GM18498 (cell line): Measurements from ENCODE around the gene MOB3B.

Source experiments
- ATAC-seq: cut with Tn5 transposase; IDR thresholded peaks from one replicate; pipeline ENCODE4 v1.9.1; 2021; ENCODE audit warnings: mild to moderate bottlenecking, moderate library complexity; ENCODE audit not compliant: unreplicated experiment

The MOB3B gene

DNA sequence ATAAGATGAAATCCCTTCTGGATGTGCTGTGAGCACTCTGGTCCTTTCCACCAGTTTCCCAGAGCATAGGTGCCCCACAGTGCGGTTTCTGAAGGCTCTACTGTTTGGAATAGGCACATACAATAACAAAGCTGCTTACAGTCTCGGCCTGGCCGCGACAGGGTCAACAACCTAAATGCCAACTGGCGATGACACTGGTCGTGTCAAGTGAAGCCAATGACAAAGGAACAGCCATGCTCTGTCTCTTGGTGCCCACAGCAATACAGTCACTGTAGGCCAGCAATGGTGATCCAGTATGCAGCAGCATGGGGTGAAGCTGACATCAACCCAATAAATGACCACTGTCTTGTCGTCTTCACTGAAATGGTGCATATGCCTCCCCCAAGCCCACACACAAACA, 184.8 kb downstream of the MOB3B start:
- ATAC-seq, result no peak

DNA sequence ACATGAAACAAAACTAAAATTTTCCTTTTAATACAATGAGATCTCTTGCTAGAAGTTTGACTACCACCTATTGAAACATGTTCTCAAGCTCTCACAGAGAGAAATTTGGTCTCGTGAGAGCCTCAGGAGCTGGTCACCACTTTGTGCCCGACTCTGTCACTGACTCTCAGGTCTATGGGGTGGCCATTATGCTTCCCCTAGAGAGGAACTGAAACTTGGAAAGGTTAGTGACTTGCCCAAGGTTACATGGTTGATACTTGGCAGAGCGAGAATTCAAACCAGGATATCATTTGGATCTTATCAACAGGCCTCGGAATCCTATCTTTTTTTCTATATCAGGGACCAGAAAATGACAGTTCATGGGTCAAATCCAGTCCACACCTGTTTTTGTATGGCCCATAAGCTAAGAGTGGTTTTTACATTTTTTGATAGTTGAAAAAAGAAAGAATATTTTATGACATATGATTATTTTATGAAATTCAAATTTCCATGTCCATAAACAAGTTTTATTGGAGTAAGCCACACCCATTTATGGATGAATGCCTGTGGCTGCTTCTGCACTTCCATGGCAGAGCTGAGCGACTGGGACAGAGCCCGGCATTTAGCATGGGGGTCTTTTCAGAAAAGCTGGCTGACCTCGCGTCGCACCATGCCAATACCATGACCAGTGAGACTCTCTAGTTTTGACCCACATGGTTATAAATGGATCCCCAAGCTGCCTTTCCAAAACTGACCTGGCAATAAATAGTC, 187.9 kb downstream of the MOB3B start:
- no peak for ATAC-seq

DNA sequence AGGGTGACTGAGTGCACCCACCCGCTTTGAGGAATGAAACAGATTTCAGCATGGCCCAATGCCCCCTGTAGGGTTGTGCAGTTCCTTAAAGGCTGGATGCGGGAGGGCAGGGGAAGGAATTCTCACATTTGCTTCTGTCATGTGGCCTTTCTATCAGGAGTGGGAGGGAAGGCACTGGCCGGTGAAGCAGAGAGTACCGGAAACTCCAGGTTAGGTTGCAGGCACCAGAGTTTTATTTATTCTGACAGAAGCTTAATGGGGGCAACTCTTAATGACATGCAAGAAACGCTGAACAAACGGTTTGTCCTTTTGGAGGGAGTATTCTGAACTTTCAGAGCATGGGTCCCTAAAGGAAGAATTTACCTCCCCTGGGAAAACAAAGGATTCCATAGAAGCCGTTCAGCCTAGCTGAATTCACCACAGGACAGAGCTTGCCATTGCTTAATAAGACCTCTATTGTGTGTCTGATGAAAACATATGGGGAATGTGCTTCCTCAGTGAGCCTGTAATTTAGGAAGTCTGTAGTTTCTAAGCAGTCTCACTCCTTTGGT, 188.6 kb downstream of the MOB3B start:
- no peak for ATAC-seq

DNA sequence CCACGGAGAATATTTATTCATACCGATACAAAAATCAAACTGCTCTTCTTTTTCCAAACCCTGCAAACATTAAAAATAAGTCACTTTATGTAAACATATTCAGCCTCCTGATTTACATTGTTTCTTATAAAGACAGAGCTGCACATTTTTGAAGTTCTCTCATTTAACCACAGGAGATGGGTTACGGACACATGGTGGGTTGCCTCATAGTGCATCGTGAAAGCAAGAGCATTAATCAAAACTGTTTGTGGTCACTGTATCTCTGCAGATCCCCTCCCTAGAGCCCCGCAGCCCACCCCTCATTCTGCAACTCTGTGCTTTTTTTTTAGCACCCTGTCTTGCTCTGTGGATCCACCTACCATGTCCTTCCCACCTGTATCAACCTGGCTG, 189.3 kb downstream of the MOB3B start:
- ATAC-seq, result no peak

DNA sequence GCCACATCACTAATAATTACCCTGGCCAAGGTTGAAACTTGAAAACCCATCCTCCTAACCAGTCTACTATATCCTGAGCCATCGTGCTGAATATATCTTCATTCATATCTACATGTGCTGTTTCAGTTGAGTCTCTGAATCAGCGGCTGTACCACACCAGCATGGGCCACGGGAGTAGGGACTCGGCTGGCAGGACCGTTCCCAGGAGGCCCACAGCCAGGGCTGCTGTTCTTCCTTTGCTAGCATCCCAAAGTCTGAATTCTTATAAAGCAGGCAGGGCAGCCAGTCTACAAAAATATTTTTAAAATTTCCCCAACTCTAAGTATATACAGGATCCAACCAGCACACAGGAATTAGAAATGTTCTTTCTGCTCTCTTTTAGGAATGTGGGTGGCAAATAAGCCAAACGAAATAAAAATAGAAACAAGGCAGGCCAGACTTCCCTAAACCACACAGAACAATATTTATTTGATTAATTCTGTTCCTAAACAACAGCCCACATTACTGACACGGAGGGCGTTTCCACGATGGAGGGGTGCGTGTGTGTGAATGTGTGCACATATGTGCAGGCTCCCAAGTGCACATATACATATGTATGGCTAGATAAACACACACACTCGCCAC, 189.8 kb downstream of the MOB3B start:
- ATAC-seq, result no peak

DNA sequence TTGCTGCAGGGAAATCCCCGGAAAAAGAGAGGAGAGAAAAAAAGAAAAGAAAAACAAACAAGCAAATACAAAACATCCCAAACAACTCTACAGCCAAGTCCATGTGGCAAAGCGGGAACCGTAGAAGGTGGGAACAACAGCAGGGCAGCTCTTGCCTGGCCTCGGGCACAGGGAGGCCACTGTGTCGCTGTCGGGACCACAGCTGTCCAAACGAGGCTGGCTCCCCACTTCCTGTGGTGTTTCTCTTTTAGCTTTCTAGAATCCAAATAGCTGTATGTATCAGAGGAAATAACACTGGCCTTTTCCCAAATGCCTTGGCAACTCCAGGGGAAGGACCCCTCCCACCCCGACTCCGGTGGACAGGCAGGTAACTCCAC, 191.1 kb downstream of the MOB3B start:
- no peak for ATAC-seq

DNA sequence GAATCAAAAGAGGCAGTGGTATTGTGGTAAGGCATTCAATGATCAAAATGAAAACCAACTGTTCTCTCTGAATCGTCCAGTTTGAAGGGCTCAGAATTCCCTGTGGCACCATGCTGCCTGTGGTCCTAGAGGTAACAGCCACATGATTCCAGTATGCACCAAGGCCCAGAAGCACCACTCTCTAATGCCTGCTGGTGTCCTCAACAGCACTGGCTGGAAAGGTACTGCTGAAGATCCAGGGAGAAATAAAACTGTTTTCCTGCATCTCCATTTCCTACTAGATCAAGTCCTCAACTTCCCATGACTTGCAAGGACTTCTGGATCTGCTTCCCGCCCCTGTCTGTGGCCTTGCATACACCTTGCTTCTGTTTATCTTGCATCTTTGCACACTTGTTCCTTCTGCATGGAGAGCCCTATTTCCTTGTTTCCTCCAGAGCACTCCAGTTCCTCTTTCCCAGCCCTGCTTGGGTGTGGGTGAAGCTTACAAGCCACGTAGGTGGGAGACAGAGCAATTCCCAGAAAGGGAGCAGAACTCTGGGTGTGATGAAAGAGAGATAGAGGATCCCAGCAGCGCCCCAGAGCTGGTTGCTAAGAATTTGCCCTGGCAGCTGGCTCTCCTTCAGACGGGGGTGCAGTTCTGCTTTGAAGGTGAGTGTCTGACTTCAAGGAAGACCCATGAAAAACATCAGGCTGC, 191.6 kb downstream of the MOB3B start:
- no peak for ATAC-seq

DNA sequence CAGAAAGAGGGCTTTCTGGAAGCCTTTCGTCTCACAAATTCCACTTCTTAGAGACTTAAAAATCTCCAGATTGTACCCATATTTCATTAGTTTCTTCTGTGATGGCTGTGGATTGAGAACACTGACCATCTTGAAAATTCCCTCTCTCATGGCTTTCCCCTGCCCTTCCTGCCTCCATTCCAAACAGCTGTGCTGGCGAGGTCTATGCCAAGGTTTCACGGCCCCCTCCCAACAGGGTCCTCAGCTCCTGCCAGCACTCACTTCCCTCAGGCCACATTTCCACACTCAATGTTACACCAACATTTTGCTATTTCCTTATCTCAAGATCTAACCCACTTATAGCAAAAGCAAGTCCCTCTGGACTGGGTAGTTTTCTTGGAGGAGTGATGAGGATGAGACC, 192.4 kb downstream of the MOB3B start:
- ATAC-seq, result no peak

DNA sequence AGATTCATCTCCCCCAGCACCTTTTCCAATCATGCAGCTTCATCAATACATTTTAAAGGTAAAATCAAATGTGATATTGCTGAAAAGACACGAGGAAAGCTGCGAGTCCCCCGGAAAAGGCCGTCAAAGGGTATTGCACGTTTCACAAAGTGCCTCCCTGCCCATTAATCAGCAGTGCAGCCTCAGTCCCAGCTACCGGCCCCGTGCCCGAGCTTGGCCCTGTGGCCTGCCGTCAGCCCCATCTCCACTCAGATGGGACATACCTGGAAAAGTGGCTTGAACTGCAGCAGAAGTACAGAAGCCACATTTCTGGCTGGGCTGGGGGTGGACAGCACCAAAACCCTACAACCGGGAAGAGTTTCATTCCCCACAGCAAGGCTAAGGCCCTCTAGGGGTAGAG, 192.8 kb downstream of the MOB3B start:
- ATAC-seq, result no peak

DNA sequence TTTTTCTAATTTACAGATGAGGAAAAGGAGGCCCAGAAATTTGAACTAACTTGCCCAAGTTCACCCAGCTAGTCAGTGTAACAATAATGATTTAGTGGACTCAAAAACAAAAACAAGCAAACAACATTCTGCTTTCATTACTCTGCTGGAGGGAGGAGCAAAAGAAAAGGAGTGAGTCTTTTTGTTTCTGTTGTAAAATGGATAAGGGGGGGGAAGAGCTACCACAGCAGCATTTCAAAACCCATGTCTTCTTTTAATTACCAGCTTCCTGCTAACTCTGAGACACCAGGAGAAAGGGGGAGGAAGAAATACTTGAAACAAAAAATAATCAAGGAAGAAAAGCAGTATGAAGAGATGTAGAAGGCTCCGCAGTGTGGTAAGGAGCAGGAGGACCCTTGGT, 193.5 kb downstream of the MOB3B start:
- ATAC-seq, result no peak

DNA sequence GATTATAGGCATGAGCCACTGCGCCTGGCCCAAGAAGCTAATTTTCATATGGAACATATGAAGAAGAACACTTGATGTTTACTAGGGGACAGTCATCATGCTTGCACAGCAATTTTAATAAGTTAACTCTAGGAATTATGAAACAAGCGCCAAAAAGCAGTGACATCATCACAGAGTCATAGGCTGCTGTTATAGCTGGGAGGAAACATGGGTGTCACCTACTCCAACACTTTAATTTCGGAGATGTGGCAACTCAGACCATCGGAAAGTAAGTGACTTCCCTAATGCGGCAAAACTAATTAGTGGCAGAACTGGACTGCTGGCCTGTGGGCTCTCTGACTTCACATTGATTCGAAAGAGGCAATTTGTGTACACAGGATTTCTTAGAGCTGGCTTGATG, 194.5 kb downstream of the MOB3B start:
- no peak for ATAC-seq

DNA sequence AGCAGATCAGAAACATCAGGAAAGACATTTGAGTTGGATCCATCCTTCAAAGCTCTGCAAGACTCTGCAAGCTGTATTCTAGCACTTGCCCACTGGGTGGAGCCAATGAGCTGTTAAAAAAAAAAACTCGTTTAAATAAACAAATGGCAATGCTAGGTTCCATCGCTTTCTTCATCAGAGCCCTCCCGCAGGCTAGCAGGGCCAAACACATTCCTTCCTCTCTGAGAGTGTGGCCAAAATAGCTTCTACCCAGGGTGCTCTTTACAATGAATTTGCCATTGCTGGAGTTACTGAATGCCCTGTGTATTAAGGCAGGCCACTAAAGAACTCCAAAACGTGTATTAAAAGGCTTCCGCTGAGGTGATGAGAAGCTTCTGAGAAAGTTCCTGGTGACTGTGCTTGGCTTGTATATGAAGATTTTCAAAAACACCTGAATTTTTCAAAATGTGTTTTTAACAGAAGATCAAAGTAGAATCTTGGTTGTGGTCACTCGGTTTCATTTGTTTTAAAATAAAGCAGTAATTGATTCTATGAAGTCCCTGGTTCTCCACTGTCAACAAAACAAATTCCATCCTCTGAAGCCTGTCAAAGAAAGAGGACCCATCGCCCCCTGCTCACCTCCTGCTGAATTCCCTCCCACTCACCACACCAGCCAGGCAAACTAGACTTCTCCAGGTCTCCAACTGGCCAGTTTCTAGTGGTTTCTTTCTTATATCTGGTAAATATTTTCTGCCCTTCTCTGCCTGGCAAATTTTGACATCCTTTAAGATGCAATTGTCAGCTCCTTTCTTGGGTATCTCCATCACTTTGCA, 196.2 kb downstream of the MOB3B start:
- ATAC-seq, result peak; percentile 80

DNA sequence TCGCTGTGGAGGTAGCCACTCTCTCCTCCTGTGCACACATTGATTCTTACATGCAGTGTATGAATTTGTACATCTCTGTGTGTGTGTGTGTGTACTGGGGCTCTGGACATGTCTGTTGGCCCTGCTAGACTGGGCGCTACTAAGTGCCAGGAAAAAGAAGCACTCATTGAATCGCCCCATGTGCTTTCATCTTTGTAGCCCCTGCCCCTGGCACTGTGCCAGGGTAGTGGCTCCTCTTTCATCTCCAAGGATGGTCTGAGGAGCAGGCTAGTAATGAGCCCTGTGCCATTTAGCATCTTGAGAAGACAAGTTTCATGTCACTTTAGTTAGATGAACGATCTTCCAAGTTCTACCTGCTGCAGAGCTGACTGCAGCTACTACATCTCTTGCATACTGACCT, 198.2 kb downstream of the MOB3B start:
- ATAC-seq, result no peak

DNA sequence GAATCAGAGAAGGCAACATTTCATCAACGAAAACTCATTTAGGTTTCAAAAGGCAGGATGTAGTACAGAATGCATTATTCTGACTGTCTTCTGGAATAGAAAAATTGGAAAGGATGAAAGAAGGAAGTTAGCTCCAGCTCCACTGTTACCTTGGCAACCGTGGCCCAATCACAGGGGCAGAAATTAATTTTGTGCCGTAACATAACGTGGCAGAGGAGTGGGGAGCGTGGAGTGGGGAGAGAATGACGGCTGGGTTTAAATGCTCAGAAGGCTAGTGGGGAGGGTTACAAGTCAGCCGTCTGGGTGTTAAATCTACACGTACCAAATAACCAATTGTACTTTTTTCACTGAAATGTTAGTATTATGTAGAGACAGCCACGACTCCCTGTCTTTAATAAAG, 200.3 kb downstream of the MOB3B start:
- no peak for ATAC-seq

DNA sequence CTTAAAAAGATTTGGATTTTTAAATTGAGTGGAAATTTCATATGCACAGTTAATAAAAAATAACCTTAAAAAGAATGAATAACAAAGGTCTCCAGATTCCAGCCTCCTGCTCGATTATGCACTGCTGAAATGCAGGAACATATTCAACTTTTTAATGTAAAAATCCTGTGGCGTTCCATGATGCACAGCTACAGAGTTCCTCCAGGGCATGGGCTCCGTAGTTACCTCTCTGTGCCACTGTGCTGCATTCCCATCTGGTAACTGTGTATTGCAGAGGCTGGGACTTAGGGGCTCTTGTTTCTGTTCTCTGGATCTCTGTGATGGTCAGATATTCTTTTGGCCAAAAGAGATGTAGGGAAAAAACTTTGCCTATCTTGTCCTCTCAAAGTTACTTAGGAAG, 201.1 kb downstream of the MOB3B start:
- no peak for ATAC-seq

DNA sequence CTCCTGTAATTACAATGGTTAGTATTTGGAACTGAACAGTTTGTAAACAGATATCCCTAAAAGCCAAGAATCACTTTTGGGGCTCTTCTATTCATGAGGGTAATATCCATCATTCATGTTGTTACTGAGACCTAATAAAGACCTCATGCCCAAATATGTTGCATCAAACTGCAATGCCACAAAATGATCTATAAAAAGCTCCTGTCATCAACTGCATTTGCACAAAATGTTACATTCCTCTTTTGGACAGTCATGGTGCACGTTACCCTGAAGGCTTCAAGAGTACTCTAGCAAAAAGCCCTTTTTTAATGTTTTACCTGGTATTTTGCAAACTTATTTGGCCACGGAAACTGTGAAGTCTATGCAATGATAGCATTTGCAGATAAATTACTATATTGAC, 218.4 kb downstream of the MOB3B start:
- ATAC-seq, result no peak

DNA sequence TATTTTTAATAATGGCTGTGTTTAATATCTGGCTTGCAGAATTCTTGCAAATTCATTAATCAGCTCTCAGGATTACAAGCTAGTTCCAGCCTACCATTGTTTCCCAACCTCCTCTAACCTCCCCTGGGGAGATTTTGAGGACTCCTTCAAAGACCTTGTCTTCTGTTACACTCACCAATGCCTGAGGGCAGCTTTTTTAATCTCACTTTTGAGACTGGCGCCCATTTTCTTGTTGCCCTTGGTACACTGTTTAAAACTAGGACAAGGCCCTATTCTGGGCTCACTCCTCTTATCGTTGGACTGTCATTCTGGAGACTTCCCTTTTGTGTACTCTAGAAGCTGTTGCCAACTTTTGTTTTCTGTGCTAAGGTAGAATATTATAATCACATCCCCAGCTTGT, 219.0 kb downstream of the MOB3B start:
- ATAC-seq, result no peak

DNA sequence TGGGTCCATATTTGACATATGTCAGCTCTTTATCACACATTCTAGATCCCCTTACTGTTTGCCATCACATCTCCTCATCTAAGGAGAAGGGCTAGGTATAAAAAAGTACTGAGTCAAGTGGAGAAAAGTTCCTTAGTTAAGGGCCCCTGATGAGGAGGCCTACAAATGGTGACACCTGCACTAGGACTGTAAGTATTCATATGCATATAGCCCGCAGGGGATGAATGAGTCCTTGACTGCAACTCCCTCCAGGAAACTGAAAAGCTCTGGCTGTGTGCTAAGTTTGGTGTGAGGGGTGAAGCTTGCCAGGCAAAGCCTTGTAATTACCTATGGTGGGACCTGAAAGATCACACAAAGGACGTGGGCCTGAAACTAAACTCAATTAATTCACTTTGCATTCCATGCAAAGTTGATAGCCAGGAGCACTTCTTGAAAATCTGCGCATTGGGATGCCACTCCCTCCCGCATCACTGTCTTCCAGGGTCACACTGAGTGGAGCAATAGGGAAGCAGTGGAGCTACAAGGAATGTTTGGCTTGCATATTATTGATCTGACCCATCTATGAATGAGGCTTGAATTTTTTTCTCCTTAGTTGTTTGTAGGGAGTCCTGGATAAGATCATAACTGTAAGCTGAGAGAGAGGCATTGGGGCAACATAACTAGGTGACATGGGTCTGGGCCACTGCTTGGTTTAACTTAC, 220.8 kb downstream of the MOB3B start:
- no peak for ATAC-seq

DNA sequence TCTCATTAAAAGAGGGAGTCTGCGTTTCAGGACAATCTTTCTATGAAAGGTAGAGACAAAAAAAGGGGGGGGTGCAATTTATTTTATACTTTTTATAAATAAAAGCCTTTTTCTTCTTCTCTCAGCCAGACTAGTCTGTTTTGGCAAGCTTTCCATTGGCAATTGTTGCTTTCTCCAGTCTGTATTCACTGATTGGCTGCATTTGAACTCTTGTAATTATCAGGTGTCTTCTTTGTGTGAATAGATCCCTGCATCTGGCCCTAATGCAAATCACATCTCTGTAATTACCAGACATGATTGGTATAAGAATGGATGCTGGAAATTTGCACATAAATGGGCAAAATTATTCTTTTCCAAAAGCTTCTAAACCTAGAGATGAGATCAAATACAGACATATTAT, 225.1 kb downstream of the MOB3B start:
- no peak for ATAC-seq

DNA sequence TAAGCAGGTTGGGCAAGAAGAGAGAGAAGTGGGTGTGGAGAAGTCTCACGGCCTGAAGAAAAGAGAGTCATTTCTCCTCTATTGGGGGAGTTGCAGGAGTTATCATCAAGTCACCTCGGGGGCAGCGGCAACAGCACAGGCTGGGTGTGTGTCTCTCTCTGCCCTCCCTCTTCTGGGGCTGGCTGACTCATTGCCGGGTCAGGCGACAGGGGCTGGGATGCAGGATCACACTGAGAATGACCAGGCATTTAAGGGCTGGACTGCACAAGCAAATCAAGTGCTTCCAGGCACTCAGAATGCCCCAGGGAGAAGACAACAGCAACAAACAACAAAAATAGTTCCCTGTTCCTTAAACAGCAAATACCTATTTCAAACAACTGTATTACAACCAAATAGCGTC, 226.4 kb downstream of the MOB3B start:
- ATAC-seq, result no peak

DNA sequence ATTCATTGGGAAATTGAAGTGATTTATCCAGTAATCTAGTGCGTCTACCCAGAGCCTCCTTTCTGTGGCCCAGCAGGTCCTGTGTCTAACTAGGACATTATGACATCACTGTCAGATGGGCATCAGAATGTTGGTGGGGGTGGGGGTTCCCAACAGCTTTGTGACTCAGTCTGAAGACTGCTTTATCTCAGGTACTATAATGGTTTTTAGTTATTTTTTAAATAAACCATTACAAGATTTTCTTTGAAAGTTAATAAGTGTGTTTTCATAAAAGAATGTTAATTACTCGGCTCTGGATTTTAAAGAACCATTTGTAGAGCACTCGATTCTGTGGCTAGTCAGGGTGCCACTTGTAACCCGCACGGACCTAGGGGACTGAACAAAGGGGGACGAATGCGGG, 232.6 kb downstream of the MOB3B start, which contains the start of gene EQTN:
TSS of gene EQTN (minus strand) at position 101 of the 400 bp plus-strand sequence. CDS start at position 6, 95 bp downstream.
- ATAC-seq, result no peak
